ENCODE results near the gene SLC40A1. TPM values are rescaled to one million over a fixed set of nuclear protein-coding genes. Genes with fewer than 3 reads are reported as not detected.

SLC40A1 gene
- total and polyA plus RNA-seq, 2 donors (not counting 3 experiments of a cell fraction or from before 2014, with no cell fraction given), result 8.5 to 15.1 TPM

DNA sequence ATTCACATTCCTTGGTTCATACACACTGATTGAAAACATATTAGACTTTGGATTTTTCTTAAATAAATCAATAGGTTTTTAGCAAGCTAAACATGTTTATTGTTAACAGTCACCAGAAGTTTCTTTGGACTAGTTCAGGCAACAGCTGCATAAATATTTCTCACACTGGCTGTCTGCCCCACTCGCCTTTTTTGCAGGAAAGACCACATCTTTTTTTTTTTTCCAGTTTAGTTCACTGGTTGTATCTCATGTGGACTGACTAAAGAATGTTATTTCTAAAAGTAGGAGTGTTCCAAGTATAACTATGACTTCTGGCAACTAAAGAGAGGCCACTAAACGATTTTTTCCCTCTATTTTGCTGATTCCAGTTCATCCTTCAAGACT lies 31.1 kb downstream of the SLC40A1 start:
- TF ChIP-seq, protein P1, sequence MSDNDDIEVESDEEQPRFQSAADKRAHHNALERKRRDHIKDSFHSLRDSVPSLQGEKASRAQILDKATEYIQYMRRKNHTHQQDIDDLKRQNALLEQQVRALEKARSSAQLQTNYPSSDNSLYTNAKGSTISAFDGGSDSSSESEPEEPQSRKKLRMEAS (IDR thresholded peaks at IDR 0.05; ENCODE audit: insufficient read depth, insufficient read length), result no peak
- TF ChIP-seq POLR2A (IDR thresholded peaks at IDR 0.05; ENCODE audit: low read depth, low read length), result no peak
- no peak for TF ChIP-seq GATA2 (IDR thresholded peaks at IDR 0.05; ENCODE audit: insufficient read depth, insufficient read length, low read depth, low read length)
- no peak for TF ChIP-seq MYC (IDR thresholded peaks at IDR 0.05; ENCODE audit: low read depth, low read length)
- TF ChIP-seq JUN (IDR thresholded peaks at IDR 0.05; ENCODE audit: borderline replicate concordance, insufficient read depth, insufficient read length, low read depth), result no peak
- TF ChIP-seq, protein P2, sequence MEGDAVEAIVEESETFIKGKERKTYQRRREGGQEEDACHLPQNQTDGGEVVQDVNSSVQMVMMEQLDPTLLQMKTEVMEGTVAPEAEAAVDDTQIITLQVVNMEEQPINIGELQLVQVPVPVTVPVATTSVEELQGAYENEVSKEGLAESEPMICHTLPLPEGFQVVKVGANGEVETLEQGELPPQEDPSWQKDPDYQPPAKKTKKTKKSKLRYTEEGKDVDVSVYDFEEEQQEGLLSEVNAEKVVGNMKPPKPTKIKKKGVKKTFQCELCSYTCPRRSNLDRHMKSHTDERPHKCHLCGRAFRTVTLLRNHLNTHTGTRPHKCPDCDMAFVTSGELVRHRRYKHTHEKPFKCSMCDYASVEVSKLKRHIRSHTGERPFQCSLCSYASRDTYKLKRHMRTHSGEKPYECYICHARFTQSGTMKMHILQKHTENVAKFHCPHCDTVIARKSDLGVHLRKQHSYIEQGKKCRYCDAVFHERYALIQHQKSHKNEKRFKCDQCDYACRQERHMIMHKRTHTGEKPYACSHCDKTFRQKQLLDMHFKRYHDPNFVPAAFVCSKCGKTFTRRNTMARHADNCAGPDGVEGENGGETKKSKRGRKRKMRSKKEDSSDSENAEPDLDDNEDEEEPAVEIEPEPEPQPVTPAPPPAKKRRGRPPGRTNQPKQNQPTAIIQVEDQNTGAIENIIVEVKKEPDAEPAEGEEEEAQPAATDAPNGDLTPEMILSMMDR (IDR thresholded peaks at IDR 0.05; ENCODE audit: extremely low read depth in 1 of 2, insufficient read depth in 1 of 2, low read depth in 1 of 2, low read length in 2 of 2), result no peak
- TF ChIP-seq FOS (IDR thresholded peaks at IDR 0.05; ENCODE audit: borderline replicate concordance, insufficient read depth, low read length), result no peak
- TF ChIP-seq EZH2 (IDR thresholded peaks at IDR 0.05; ENCODE audit: borderline replicate concordance, low read depth, low read length, severe bottlenecking), result no peak
- no peak for TF ChIP-seq POLR2AphosphoS5 (IDR thresholded peaks at IDR 0.05; ENCODE audit: insufficient read depth, low read depth, low read length)
- Histone ChIP-seq H3K4me3 (replicated peaks in 1 of 3; ENCODE audit: insufficient read depth in 1 of 3, low read depth in 1 of 3, low read length in 3 of 3) (no peak overlapping the region), H3K27me3 (ENCODE audit: control insufficient read depth in 2 of 2, insufficient read depth in 2 of 2, low read length in 2 of 2) (no peaks in the 10 kb centered on the region), H3K9me3 (replicated peaks; ENCODE audit: control insufficient read depth, insufficient read depth, low read length) (no peaks in the 10 kb centered on the region), H4K20me1 (replicated peaks; ENCODE audit: control insufficient read depth, extremely low read depth, insufficient read depth, low read length) (no peaks in the 10 kb centered on the region), H3K9me1 (replicated peaks; ENCODE audit: control insufficient read depth, extremely low read depth, insufficient read depth, low read length) (no peaks in the 10 kb centered on the region), H3K79me2 (ENCODE audit: control insufficient read depth, insufficient read depth, low read length) (no peaks in the 10 kb centered on the region), H3K4me1 (ENCODE audit: control insufficient read depth, extremely low read depth, insufficient read depth, low read length) (no peaks in the 10 kb centered on the region), H2AFZ (ENCODE audit: low read depth, low read length) (no peak overlapping the region), H3K27ac (ENCODE audit: insufficient read depth, low read depth, low read length) (no peak overlapping the region), H3K9ac (replicated peaks; ENCODE audit: extremely low read depth, insufficient read depth, low read length) (no peak overlapping the region), H3K4me2 (ENCODE audit: insufficient read depth, low read length) (no peak overlapping the region), H3K36me3 (ENCODE audit: control insufficient read depth in 2 of 2, extremely low read depth in 1 of 2, insufficient read depth in 2 of 2, low read length in 2 of 2) (no peaks in the 10 kb centered on the region)
- dilution Hi-C loops (cut with MboI; ENCODE audit: extremely low pct_ligation_motif_present, low sequenced_read_pairs), result no loop called here
- intact Hi-C loops (cut with micrococcal nuclease), result no loop called here
- ChIA-PET CTCF (interaction anchor here (1.0 to 1.5 kb wide), 5 partner anchors 9 to 13 kb away, joined by 3 to 5 read pairs (median 4); no protein-coding TSS in a partner anchor), POLR2A (no interaction called here)
- DNase-seq (ENCODE audit: low read depth, low spot score) (peak; percentile 87), FAIRE-seq (no peak)
- no TSS peak for BruUV-seq (replicated peaks)
